Mesothelial cell of epicardium (in vitro differentiated cells): ENCODE measurements around the gene RUSF1. TPM values are rescaled to one million over a fixed set of nuclear protein-coding genes. Genes with fewer than 3 reads are reported as not detected.

Experiments used
- DNase-seq, 2 experiments: peaks; one replicate each; pipeline ENCODE4 v3.0.0; 2021; ENCODE audit warnings: low spot score in 2 of 2; ENCODE audit not compliant: unreplicated experiment in 2 of 2
- H3K27ac Mint-ChIP-seq: 2 replicates; pipeline ENCODE4 v1.8.0; 2021; ENCODE audit warnings: mixed read lengths
- H3K27me3 Mint-ChIP-seq: 2 replicates; pipeline ENCODE4 v1.8.0; 2021; ENCODE audit warnings: low read depth, mixed read lengths
- H3K36me3 Mint-ChIP-seq: 2 replicates; pipeline ENCODE4 v1.8.0; 2021; ENCODE audit warnings: mixed read lengths
- H3K4me1 Mint-ChIP-seq: 2 replicates; pipeline ENCODE4 v1.8.0; 2021; ENCODE audit warnings: mixed read lengths
- H3K4me3 Mint-ChIP-seq: 2 replicates; pipeline ENCODE4 v1.8.0; 2021; ENCODE audit warnings: mild to moderate bottlenecking, moderate library complexity, mixed read lengths
- H3K9me3 Mint-ChIP-seq: 2 replicates; pipeline ENCODE4 v1.8.0; 2021; ENCODE audit warnings: mixed read lengths
- CTCF ChIP-seq: fragments of 200-600 bp; sonication (generic); IDR thresholded peaks from one replicate; pipeline ENCODE4 v1.5.0; 2021; ENCODE audit warnings: antibody characterized with exemption; ENCODE audit not compliant: unreplicated experiment
- total RNA-seq: library from RNA; stranded (reverse); gene quantifications from 3 replicates; pipeline ENCODE4 v1.2.1, GENCODE V29; 2021

Gene RUSF1
- total RNA-seq, 1 donor from 2014 or later = 88.9 TPM

GRCh38 chr16:31483081-31483480 lies 25.1 kb downstream of the RUSF1 start, which contains the start of gene SLC5A2:
TSS of gene SLC5A2 (plus strand) at chr16:31483123. CDS start at chr16:31483137, 14 bp downstream.
- Mint-ChIP-seq H3K27ac (no peak within 1 kb of the TSS), H3K4me1 (peaks cover 3% of the 10 kb centered on the region), H3K36me3 (no peaks in the 10 kb centered on the region), H3K4me3 (no peak within 1 kb of the TSS), H3K9me3 (no peaks in the 10 kb centered on the region), H3K27me3 (peaks cover 76% of the 10 kb centered on the region)
- no peak for DNase-seq
- no peak for TF ChIP-seq CTCF

GRCh38 chr16:31480851-31481536 lies 27.2 kb downstream of the RUSF1 start:
- peaks cover 14% of the 10 kb centered on the region for H3K4me1 Mint-ChIP-seq
- H3K27me3 Mint-ChIP-seq = peaks cover 72% of the 10 kb centered on the region
- H3K36me3 Mint-ChIP-seq = no peaks in the 10 kb centered on the region
- DNase-seq = no peak
- no peak for TF ChIP-seq CTCF
- no peak overlapping the region for H3K4me3 Mint-ChIP-seq
- H3K27ac Mint-ChIP-seq = no peak overlapping the region
- no peaks in the 10 kb centered on the region for H3K9me3 Mint-ChIP-seq

GRCh38 chr16:31479751-31480150 lies 28.4 kb downstream of the RUSF1 start:
- H3K4me3 Mint-ChIP-seq = no peak overlapping the region
- H3K9me3 Mint-ChIP-seq = no peaks in the 10 kb centered on the region
- H3K27me3 Mint-ChIP-seq = peaks cover 71% of the 10 kb centered on the region
- H3K27ac Mint-ChIP-seq = no peak overlapping the region
- DNase-seq = no peak
- no peak for TF ChIP-seq CTCF
- H3K4me1 Mint-ChIP-seq = peaks cover 14% of the 10 kb centered on the region
- H3K36me3 Mint-ChIP-seq = peaks cover 3% of the 10 kb centered on the region

- DNase-seq = no peak
- Mint-ChIP-seq H3K9me3 (no peaks in the 10 kb centered on the region), H3K27me3 (peaks cover 71% of the 10 kb centered on the region), H3K27ac (no peak overlapping the region), H3K4me1 (peaks cover 14% of the 10 kb centered on the region), H3K4me3 (no peak overlapping the region), H3K36me3 (peaks cover 6% of the 10 kb centered on the region)
- no peak for TF ChIP-seq CTCF
Observed at GRCh38 chr16:31478956-31479355, 29.2 kb downstream of the RUSF1 start.

- peak overlapping the region; percentile 59 for H3K4me3 Mint-ChIP-seq
- H3K9me3 Mint-ChIP-seq = no peaks in the 10 kb centered on the region
- TF ChIP-seq CTCF = no peak
- peaks cover 6% of the 10 kb centered on the region for H3K36me3 Mint-ChIP-seq
- no peak for DNase-seq
- peaks cover 23% of the 10 kb centered on the region for H3K4me1 Mint-ChIP-seq
- H3K27ac Mint-ChIP-seq = no peak overlapping the region
- H3K27me3 Mint-ChIP-seq = peaks cover 68% of the 10 kb centered on the region
Observed at GRCh38 chr16:31477220-31478216, 30.7 kb downstream of the RUSF1 start.
